GM06990 (cell line): ENCODE measurements around the gene TRIM6.
"Not testable (repeated sequence)": the region's sequence is repeated elsewhere in the genome, so short reads cannot be mapped to it uniquely, and the experiment has no call there.

Source experiments
- DNase-seq: peaks from one replicate; pipeline ENCODE4 v3.0.0-alpha.2; 2011; ENCODE audit not compliant: insufficient read length; ENCODE audit errors: extremely low read depth
- H3K27me3 ChIP-seq: replicated peaks from 2 replicates; pipeline ENCODE4 v1.6.0; 2011; ENCODE audit warnings: low read length; ENCODE audit not compliant: control insufficient read depth, insufficient read depth
- H3K36me3 ChIP-seq: 2 replicates; pipeline ENCODE4 v1.5.1; 2011; ENCODE audit warnings: low read length; ENCODE audit not compliant: control insufficient read depth, insufficient read depth
- H3K4me3 ChIP-seq: replicated peaks from 2 replicates; pipeline ENCODE4 v1.5.1; 2011; ENCODE audit warnings: low read depth, mild to moderate bottlenecking, control low read depth, low read length
- TF ChIP-seq, protein P1 (sequence below): IDR thresholded peaks from 2 replicates; pipeline ENCODE4 v1.5.1; 2011; ENCODE audit warnings: low read length, control low read depth, mild to moderate bottlenecking, inconsistent platforms; ENCODE audit not compliant: insufficient read depth, poor library complexity, severe bottlenecking

The TRIM6 gene

DNA sequence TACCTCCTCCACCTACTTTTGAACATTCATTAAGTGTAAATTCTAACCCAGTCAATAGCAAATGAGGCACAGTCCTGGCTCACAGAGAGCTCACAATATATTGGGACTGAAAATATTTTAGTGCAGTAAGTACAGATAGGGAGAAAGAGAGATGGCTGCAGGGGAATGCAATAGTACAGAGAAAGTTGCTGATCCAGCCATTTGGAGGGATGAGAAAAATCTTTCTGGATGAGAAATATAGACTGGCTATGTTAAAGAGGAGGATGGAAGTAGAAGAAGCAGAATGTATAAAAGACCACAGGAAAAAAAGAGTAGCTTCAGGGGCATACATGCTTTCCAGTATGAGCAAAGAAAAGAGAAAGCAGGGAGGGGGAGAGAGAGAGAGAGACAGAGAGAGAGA, 19.3 kb upstream of the TRIM6 start:
- no peak for DNase-seq
- TF ChIP-seq, protein P1, sequence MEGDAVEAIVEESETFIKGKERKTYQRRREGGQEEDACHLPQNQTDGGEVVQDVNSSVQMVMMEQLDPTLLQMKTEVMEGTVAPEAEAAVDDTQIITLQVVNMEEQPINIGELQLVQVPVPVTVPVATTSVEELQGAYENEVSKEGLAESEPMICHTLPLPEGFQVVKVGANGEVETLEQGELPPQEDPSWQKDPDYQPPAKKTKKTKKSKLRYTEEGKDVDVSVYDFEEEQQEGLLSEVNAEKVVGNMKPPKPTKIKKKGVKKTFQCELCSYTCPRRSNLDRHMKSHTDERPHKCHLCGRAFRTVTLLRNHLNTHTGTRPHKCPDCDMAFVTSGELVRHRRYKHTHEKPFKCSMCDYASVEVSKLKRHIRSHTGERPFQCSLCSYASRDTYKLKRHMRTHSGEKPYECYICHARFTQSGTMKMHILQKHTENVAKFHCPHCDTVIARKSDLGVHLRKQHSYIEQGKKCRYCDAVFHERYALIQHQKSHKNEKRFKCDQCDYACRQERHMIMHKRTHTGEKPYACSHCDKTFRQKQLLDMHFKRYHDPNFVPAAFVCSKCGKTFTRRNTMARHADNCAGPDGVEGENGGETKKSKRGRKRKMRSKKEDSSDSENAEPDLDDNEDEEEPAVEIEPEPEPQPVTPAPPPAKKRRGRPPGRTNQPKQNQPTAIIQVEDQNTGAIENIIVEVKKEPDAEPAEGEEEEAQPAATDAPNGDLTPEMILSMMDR: no peak
- Histone ChIP-seq H3K4me3 (no peak overlapping the region), H3K36me3 (no peaks in the 10 kb centered on the region), H3K27me3 (no peaks in the 10 kb centered on the region; the same call in 1 of the 2 replicates)

DNA sequence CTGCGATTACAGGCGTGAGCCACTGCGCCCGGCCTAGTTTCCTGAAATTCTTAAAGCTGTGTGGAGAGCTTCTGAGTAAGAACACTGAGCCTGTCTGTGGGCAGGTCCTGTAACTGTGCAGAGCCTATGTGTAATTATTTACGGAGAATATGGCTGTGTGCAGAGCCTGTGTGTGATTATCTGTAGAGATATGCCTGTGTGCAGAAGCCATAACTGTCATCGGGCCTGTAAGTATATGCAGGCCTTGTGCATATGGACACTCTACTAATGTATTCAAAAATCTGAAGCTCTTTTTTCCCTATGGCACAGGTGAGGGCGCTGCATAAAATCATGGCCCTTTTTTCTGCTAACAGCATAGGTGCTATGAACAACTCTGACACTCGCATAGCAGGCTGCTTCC, 15.9 kb upstream of the TRIM6 start, which contains the start of gene OR52B6:
Gene OR52B6, plus strand, starts transcription at position 301 of the 400 bp plus-strand sequence. Its CDS starts 0 bp downstream, at position 301.
- TF ChIP-seq, protein P1: no peak
- Histone ChIP-seq H3K4me3 (no peak within 1 kb of the TSS), H3K36me3 (no peaks in the 10 kb centered on the region), H3K27me3 (no peaks in the 10 kb centered on the region; the same call in 1 of the 2 replicates)
- no peak for DNase-seq

DNA sequence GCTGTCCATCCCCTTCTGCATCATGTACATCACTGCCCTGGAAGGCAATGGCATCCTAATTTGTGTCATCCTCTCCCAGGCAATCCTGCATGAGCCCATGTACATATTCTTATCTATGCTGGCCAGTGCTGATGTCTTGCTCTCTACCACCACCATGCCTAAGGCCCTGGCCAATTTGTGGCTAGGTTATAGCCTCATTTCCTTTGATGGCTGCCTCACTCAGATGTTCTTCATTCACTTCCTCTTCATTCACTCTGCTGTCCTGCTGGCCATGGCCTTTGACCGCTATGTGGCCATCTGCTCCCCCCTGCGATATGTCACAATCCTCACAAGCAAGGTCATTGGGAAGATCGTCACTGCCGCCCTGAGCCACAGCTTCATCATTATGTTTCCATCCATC, 15.4 kb upstream of the TRIM6 start:
- no peak for DNase-seq
- TF ChIP-seq, protein P1: no peak
- no peaks in the 10 kb centered on the region; the same call in 1 of the 2 replicates for H3K27me3 ChIP-seq
- H3K4me3 ChIP-seq: no peak overlapping the region
- H3K36me3 ChIP-seq: no peaks in the 10 kb centered on the region

DNA sequence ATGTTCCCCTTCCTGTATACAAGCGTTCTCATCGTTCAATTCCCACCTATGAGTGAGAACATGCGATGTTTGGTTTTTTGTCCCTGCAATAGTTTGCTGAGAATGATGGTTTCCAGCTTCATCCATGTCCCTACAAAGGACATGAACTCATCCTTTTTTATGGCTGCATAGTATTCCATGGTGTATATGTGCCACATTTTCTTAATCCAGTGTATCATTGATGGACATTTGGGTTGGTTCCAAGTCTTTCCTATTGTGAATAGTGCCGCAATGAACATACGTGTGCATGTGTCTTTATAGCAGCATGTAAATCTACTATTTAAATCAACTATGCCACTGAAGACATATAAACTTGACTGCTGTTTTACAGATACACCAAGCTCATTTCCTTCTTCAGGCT, 12.0 kb upstream of the TRIM6 start:
- H3K27me3 ChIP-seq, H3K36me3 ChIP-seq, H3K4me3 ChIP-seq, DNase-seq: not testable (repeated sequence)

DNA sequence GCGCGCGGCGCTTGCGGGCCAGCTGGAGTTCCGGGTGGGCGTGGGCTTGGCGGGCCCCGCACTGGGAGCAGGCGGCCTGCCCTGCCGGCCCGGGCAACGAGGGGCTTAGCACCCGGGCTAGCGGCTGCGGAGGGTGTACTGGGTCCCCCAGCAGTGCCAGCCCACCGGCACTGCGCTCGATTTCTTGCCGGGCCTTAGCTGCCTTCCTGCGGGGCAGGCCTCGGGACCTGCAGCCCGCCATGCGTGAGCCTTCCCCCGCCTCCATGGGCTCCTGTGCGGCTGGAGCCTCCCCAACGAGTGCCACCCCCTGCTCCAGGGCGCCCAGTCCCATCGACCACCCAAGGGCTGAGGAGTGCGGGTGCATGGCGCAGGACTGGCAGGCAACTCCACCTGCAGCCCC, 6.5 kb upstream of the TRIM6 start:
- H3K4me3 ChIP-seq, H3K27me3 ChIP-seq, DNase-seq, H3K36me3 ChIP-seq: not testable (repeated sequence)

DNA sequence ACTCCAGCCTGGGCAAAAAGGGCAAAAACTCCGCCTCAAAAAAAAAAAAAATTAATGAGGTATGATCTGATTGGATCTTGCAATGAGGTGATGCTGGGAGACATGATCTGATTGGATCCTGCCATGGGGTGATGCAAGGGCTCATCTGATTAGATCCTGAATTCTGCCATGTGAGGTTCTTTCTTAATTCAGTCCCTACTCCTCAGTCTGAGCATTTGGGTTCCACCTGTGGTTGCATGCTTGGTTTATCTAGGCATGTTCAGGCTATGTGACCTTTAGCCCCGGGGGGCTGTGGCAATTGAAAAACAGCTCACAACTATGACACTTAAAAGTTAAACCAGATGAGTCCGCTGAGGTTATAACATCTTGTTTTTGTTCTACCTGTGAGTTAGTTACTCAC, 4.8 kb upstream of the TRIM6 start:
- TF ChIP-seq, protein P1: no peak
- DNase-seq: no peak
- H3K36me3 ChIP-seq: no peaks in the 10 kb centered on the region
- no peaks in the 10 kb centered on the region for H3K27me3 ChIP-seq
- no peak overlapping the region for H3K4me3 ChIP-seq

DNA sequence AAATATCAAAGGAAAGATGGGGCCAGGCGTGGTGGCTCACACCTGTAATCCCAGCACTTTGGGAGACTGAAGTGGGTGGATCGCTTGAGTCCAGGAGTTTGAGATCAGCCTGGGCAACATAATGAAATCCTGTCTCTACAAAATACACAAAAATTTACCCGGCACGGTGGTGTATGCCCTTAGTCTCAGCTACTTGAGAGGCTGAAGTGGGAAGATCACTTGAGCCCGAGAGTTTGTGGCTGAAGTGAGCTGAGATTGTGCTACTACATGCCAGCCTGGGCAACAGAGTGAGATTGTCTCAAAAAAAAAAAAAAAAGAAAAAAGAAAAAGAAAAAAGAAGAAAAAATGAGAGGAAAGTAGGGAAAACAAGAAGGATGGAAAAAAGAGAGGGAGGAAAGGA, 3.8 kb upstream of the TRIM6 start:
- no peaks in the 10 kb centered on the region for H3K27me3 ChIP-seq
- H3K4me3 ChIP-seq: no peak overlapping the region
- TF ChIP-seq, protein P1: no peak
- DNase-seq: no peak
- no peaks in the 10 kb centered on the region for H3K36me3 ChIP-seq
